HG02588 (cell line): ENCODE results near the gene S100A4.

Experiments used
- ATAC-seq: cut with Tn5 transposase; IDR thresholded peaks from one replicate; pipeline ENCODE4 v1.9.1; 2021; ENCODE audit warnings: mild to moderate bottlenecking, moderate library complexity; ENCODE audit not compliant: unreplicated experiment

Gene S100A4

DNA sequence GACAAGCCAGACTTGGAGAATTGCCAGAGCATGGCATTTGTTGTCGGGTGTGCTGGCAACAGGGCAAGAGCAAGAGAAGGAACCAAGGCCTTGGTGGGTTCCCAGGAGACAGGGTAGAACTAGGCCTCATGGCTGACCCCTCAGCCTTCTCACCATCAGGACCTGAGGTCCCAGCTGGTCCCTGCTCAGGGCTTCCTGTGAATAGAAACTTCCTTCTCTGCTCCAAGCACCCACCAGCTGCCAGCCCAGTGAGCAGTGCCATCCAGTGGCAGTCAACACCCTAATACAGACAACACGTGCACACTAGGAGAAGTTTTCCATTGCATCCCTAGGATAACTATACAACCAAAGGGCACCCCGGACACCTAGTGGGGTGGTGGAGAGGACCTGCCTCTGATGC lies 32.6 kb downstream of the S100A4 start:
- no peak for ATAC-seq

DNA sequence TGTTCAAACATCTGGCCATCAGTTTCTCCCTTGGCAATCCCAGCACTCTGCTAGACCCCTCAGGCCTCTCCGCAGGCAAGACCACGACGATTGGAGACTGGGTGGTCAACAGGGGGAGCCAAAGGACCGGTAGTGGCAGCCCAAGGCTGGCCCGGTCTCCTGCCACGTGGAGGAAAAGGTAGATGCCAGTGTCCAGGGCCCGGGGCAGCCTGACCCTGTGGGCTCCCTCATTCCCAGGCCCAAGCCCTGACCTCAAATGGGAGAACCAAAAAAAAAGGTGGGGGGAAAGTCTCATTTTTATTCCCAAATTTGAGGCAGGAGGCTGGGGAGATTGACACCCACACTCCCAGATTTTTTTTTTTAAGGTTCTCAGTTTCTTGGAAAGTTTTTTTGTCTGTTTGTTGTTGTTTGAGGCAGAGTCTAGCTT lies 34.6 kb downstream of the S100A4 start:
- ATAC-seq: no peak

DNA sequence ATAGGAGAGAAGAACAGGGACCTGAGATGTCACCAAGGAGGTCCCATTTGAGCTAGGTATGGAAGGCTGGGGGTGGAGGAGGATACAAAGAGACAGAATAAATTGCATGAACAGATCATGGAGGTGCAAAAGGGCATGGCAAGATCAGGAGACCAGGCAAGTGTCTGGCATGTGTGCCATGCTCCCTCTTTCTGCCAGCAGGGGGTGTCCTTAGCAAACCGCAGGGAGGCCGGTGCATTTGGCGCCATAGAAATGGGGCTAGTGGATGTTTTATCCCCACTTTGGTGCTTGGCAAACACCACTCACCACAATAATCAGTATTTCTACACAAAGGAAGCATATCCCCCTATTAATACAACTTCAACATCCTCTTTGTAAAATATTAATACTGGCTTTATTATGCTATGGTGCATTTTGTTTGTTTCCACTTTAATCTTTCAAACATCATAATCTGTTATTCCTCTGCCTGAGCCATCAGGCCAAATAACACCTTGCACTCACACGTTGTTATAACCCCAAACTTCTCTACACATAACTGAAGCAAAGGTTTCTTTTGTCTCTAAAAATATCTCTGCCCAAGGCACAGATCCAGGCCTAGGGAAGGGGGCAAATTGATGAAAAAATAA lies 35.8 kb downstream of the S100A4 start:
- no peak for ATAC-seq

DNA sequence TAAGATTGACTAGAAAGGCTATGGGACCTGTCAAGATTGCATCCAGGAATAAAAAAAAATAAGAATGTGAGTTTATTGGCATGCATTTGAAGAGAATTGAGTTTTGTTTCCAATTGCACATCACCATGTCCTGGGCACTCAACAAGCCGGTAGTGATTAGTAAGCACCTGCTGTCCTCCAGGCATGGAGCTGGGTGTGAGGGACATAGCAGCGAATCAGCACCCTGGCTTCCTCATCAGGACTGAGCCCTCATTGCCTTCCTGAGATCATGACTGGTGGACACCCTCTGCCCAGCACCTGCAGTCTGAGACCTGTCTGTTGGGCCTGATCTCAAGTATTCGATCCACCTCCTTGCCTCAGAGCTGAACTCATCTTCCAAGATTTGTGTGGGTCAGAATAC lies 36.6 kb downstream of the S100A4 start:
- ATAC-seq: no peak

- ATAC-seq: no peak
These were observed 37.6 kb downstream of the S100A4 start for GRCh38 chr1:153507926-153508583.

- ATAC-seq: no peak
These were observed 38.7 kb downstream of the S100A4 start for GRCh38 chr1:153506831-153507413.

GRCh38 chr1:153506386-153506785 lies 39.2 kb downstream of the S100A4 start:
- ATAC-seq: no peak

- no peak for ATAC-seq
These were observed 40.0 kb downstream of the S100A4 start for GRCh38 chr1:153505576-153505975.

DNA sequence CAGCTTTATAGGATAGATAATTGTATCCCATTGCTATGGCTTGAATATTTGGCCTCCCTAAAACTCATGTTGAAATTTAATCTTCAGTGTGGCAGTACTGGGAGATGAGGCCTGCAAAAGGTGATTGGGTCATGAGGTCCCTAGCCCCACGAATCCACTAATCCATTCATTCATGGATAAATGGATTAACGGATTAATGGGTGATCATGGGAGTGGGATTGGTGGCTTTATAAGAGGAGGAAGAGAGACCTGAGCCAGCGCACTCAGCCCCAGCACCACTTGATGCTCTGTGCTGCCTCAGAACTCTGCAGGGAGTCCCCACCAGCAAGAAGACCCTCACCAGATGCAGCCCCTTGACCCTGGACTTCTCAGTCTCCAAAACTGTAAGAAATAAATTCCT lies 41.8 kb downstream of the S100A4 start:
- ATAC-seq: no peak

DNA sequence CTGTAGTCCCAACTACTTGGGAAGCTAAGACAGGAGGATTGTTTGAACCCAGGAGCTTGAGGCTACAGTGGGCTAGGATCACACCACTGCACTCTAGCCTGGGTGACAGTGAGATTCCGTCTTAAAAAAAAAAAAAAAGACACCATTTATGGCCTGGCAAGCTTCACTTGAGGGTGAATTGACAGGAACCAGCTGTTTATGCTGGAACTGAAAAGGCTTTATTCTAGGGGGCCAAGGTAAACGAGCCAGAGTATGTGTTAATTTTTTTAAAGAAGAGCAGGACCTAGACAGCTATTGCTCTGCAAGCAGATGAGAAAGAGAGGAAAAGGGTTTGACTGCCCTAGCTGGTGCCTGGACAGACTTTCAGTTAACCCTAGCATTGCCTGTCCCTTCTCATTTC lies 46.9 kb downstream of the S100A4 start:
- no peak for ATAC-seq

DNA sequence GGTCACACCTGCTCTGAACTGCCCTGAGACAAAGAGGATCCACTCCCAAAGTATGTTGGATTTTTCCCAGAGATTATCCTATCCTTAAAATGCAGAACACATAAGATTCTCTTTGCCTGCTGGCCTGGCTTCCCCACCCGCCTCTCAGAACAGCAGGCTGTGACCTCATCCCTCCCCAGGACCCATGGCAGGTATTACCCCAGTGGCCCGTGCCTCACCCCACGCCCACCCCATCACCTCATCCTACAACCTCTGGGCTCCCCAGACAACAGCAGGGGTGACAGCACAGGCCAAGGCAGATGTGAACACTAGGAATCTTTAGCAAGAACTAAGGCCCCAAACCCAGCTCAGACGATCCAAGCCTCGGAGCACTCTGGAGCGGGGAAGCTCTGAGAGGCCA lies 50.1 kb downstream of the S100A4 start:
- no peak for ATAC-seq

GRCh38 chr1:153494976-153495535 lies 50.5 kb downstream of the S100A4 start:
- no peak for ATAC-seq
